H1 (cell line): ENCODE data around the gene G2E3. TPM values are rescaled to one million over a fixed set of nuclear protein-coding genes. Genes with fewer than 3 reads are reported as not detected.

ENCODE experiments used
- CTCF ChIA-PET: fragments of 300-600 bp; sonication (Branson Sonifier 250); formaldehyde crosslinking; loops from one replicate; lab custom pipeline; 2021; ENCODE audit not compliant: partially characterized antibody; lab: Charles Lee
- POLR2A ChIA-PET: fragments of 300-600 bp; sonication (Branson Sonifier 250); formaldehyde crosslinking; loops from one replicate; lab custom pipeline; 2021; ENCODE audit warnings: inconsistent platforms; ENCODE audit not compliant: partially characterized antibody; lab: Charles Lee
- DNase-seq, 2 experiments: peaks; one replicate each; pipeline versions ENCODE4 v3.0.0 to v3.0.0-alpha.2; 2010 to 2022; ENCODE audit warnings: low spot score in 2 of 2, low read depth in 1 of 2, mixed read lengths in 1 of 2
- FAIRE-seq: peaks from 2 replicates; lab custom pipeline; 2011; peaks lifted over from hg19 to GRCh38; lab: Jason Lieb, UNC
- H2AFZ ChIP-seq: 2 replicates; pipeline ENCODE4 v1.8.1; 2012; ENCODE audit warnings: low read length, inconsistent platforms
- H2AK5ac ChIP-seq: 2 replicates; pipeline ENCODE4 v1.6.1; 2013; ENCODE audit warnings: low read depth, low read length
- H2BK120ac ChIP-seq: replicated peaks from 2 replicates; pipeline ENCODE3; 2013; ENCODE audit warnings: low read depth, low read length, inconsistent platforms
- H2BK12ac ChIP-seq: 2 replicates; pipeline ENCODE4 v1.6.1; 2013; ENCODE audit warnings: low read depth, low read length
- H2BK15ac ChIP-seq: 2 replicates; pipeline ENCODE4 v1.6.1; 2013; ENCODE audit warnings: low read length
- H2BK20ac ChIP-seq: 2 replicates; pipeline ENCODE4 v1.6.1; 2013; ENCODE audit warnings: low read length
- H2BK5ac ChIP-seq: 2 replicates; pipeline ENCODE4 v1.6.1; 2013; ENCODE audit warnings: low read depth, low read length
- H3K14ac ChIP-seq: 2 replicates; pipeline ENCODE4 v1.6.1; 2013; ENCODE audit warnings: inconsistent platforms; ENCODE audit not compliant: insufficient read length
- H3K18ac ChIP-seq: 2 replicates; pipeline ENCODE4 v1.6.1; 2013; ENCODE audit warnings: low read length; ENCODE audit errors: extremely low read depth
- H3K23ac ChIP-seq: 2 replicates; pipeline ENCODE4 v1.6.1; 2013; ENCODE audit warnings: inconsistent platforms; ENCODE audit not compliant: insufficient read length
- H3K23me2 ChIP-seq: 2 replicates; pipeline ENCODE4 v1.6.1; 2013; ENCODE audit warnings: low read depth, low read length
- H3K27ac ChIP-seq: 2 replicates; pipeline ENCODE4 v1.6.1; 2011; ENCODE audit warnings: low read depth, low read length, inconsistent platforms
- H3K27me3 ChIP-seq, 4 experiments: replicated peaks in 1 of 4; 1 replicate in 1 of 4; 2 replicates in 3 of 4; pipeline versions ENCODE4 v1.6.1 to v1.8.1; 2011 to 2013; ENCODE audit warnings: low read length in 3 of 4, mild to moderate bottlenecking in 3 of 4, inconsistent platforms in 2 of 4, mixed read lengths in 2 of 4, moderate library complexity in 1 of 4; ENCODE audit not compliant: control insufficient read depth in 3 of 4, insufficient read depth in 3 of 4; ENCODE audit errors: extremely low read depth in 1 of 4
- H3K36me3 ChIP-seq, 4 experiments: 2 replicates each; pipeline versions ENCODE4 v1.6.1 to v1.8.1; 2011 to 2013; ENCODE audit warnings: mild to moderate bottlenecking in 4 of 4, low read length in 3 of 4, moderate library complexity in 2 of 4, control low read depth in 1 of 4, inconsistent platforms in 1 of 4; ENCODE audit not compliant: insufficient read depth in 4 of 4, control insufficient read depth in 2 of 4
- H3K4ac ChIP-seq: replicated peaks from 2 replicates; pipeline ENCODE3; 2013; ENCODE audit warnings: low read length, low read depth, mixed read lengths, inconsistent platforms; ENCODE audit not compliant: insufficient read length
- H3K4me1 ChIP-seq, 4 experiments: replicated peaks in 1 of 4; 1 replicate in 1 of 4; 2 replicates in 3 of 4; pipeline versions ENCODE4 v1.6.1 to v1.8.1; 2011 to 2013; ENCODE audit warnings: low read length in 3 of 4, inconsistent platforms in 2 of 4, mixed read lengths in 1 of 4; ENCODE audit not compliant: insufficient read depth in 4 of 4, control insufficient read depth in 3 of 4
- H3K4me2 ChIP-seq, 2 experiments: 2 replicates each; pipeline versions ENCODE4 v1.6.1 to v1.8.1; 2011 to 2013; ENCODE audit warnings: low read depth in 2 of 2, low read length in 2 of 2, control low read depth in 1 of 2, inconsistent platforms in 1 of 2, mild to moderate bottlenecking in 1 of 2; ENCODE audit not compliant: insufficient read depth in 1 of 2
- H3K4me3 ChIP-seq, 4 experiments: fragments of 200-600, 300-600 bp in 1 of 4; sonication (generic), shearing (Covaris generic), sonication (Bioruptor Twin) in 1 of 4; 2 replicates each; pipeline versions ENCODE4 v1.5.1 to v1.8.1; 2011 to 2016; ENCODE audit warnings: low read length in 4 of 4, low read depth in 3 of 4, control low read depth in 2 of 4, inconsistent platforms in 2 of 4, mild to moderate bottlenecking in 2 of 4, mixed read lengths in 1 of 4, moderate library complexity in 1 of 4; ENCODE audit not compliant: insufficient read depth in 2 of 4; ENCODE audit errors: extremely low read depth in 1 of 4
- H3K56ac ChIP-seq: replicated peaks from 2 replicates; pipeline ENCODE3; 2013; ENCODE audit warnings: low read depth, mild to moderate bottlenecking, mixed read lengths, low read length, inconsistent platforms; ENCODE audit not compliant: insufficient read length
- H3K79me1 ChIP-seq: 2 replicates; pipeline ENCODE4 v1.6.1; 2013; ENCODE audit warnings: low read depth, low read length, control low read depth
- H3K79me2 ChIP-seq, 2 experiments: 2 replicates each; pipeline versions ENCODE4 v1.6.1 to v1.8.1; 2012 to 2013; ENCODE audit warnings: low read length in 2 of 2, mild to moderate bottlenecking in 2 of 2, inconsistent platforms in 1 of 2; ENCODE audit not compliant: insufficient read depth in 2 of 2, control insufficient read depth in 1 of 2
- H3K9ac ChIP-seq, 4 experiments: replicated peaks in 1 of 4; 1 replicate in 1 of 4; 2 replicates in 3 of 4; pipeline versions ENCODE4 v1.6.1 to v1.8.1; 2011 to 2013; ENCODE audit warnings: low read depth in 3 of 4, low read length in 3 of 4, control low read depth in 2 of 4, mild to moderate bottlenecking in 2 of 4, moderate library complexity in 2 of 4, inconsistent platforms in 1 of 4; ENCODE audit errors: extremely low read depth in 1 of 4
- H3K9me3 ChIP-seq, 2 experiments: 2 replicates each; pipeline versions ENCODE4 v1.6.1 to v1.8.1; 2012 to 2013; ENCODE audit warnings: mild to moderate bottlenecking in 2 of 2, moderate library complexity in 2 of 2, control low read depth in 1 of 2, inconsistent platforms in 1 of 2, low read depth in 1 of 2, low read length in 1 of 2, mixed read lengths in 1 of 2; ENCODE audit not compliant: insufficient read depth in 2 of 2
- H4K20me1 ChIP-seq, 2 experiments: replicated peaks in 1 of 2; 2 replicates each; pipeline versions ENCODE3 to v1.8.1; 2011 to 2013; ENCODE audit warnings: inconsistent platforms in 2 of 2, low read length in 2 of 2, mild to moderate bottlenecking in 1 of 2; ENCODE audit not compliant: insufficient read depth in 2 of 2, control insufficient read depth in 1 of 2
- H4K5ac ChIP-seq: 2 replicates; pipeline ENCODE4 v1.6.1; 2013; ENCODE audit warnings: low read length, low read depth, mixed read lengths, inconsistent platforms; ENCODE audit not compliant: insufficient read length
- H4K8ac ChIP-seq: 2 replicates; pipeline ENCODE4 v1.8.0; 2013; ENCODE audit warnings: mild to moderate bottlenecking, moderate library complexity, low read length, inconsistent platforms; ENCODE audit not compliant: insufficient read depth; ENCODE audit errors: extremely low read depth
- H4K91ac ChIP-seq: replicated peaks from 2 replicates; pipeline ENCODE3; 2013; ENCODE audit warnings: low read length, mixed read lengths, inconsistent platforms; ENCODE audit not compliant: insufficient read length
- SAP30 ChIP-seq: fragments of 300-600 bp; sonication (generic); IDR thresholded peaks from 2 replicates; pipeline ENCODE4 v1.7.1; 2012; ENCODE audit warnings: low read length, moderate library complexity, mild to moderate bottlenecking, inconsistent platforms; ENCODE audit not compliant: insufficient read depth, insufficient replicate concordance
- YY1 ChIP-seq: IDR thresholded peaks from 2 replicates; pipeline ENCODE4 v1.6.1; 2011; ENCODE audit warnings: low read depth, mild to moderate bottlenecking, low read length
- WGBS, 2 experiments: shearing (Covaris generic) in 1 of 2; methylation state at CpG; one replicate each; pipeline versions ENCODE4 v1.1.6 to v1.1.7; 2013 to 2015; ENCODE audit warnings: low lambda C conversion rate in 2 of 2, mixed read lengths in 2 of 2, inconsistent platforms in 1 of 2, low coverage in 1 of 2, missing lambda C conversion rate in 1 of 2; ENCODE audit not compliant: insufficient replicate concordance in 2 of 2, insufficient coverage in 1 of 2, insufficient read length in 1 of 2; ENCODE audit errors: extremely low coverage in 1 of 2, missing lambda C conversion rate in 1 of 2; 5-methylcytosine and 5-hydroxymethylcytosine counted together
- polyA plus RNA-seq, 7 experiments: library from polyadenylated mRNA; depleted of rRNA in 3 of 7; stranded (reverse) in 5 of 7; unstranded in 2 of 7; fragments of >200 nt in 5 of 7; fragments of 200-250 nt in 2 of 7; gene quantifications; 1 replicate in 5 of 7; 2 replicates in 1 of 7; 4 replicates in 1 of 7; pipeline versions ENCODE4 v1.2.1 to v1.2.3, GENCODE V29; 2011 to 2013; ENCODE audit warnings: missing spikeins in 2 of 7, mixed read lengths in 2 of 7
- total RNA-seq: library from RNA; stranded (reverse); fragmentation: NEBNext Ultra II Directional; extraction: Animal tissue kit (Norgen Biotek cat#: 25700); gene quantifications from 2 replicates; pipeline ENCODE4 v1.2.1, GENCODE V29; 2021

The G2E3 gene
- total and polyA plus RNA-seq, 2 of the 8 experiments (the other 6 are each of a cell fraction or from before 2014, with no cell fraction given), result 9.2 to 72.0 TPM

GRCh38 chr14:30547388-30548048, 11.4 kb upstream of the G2E3 start:
- no peak overlapping the region for H3K4ac ChIP-seq
- H3K14ac ChIP-seq, result no peak overlapping the region
- H3K27me3 ChIP-seq, result peaks cover 0 to 1% (median 0%) of the 10 kb centered on the region in 4 experiments; a peak in 1 of 7 replicates
- no peak overlapping the region for H3K9ac ChIP-seq
- 95% methylated on average over 25 of the region's 40 CpGs; no CpG with 5 or more reads in 1 of the 2 experiments for WGBS, 2 experiments
- ChIA-PET POLR2A (interaction anchor here (1.1 to 1.4 kb wide), 2 partner anchors 11 kb away, joined by 3 to 6 read pairs; no protein-coding TSS in a partner anchor), CTCF (no interaction called here)
- H4K8ac ChIP-seq, result no peak overlapping the region
- H3K56ac ChIP-seq, result no peak overlapping the region
- no peak for DNase-seq
- H3K18ac ChIP-seq, result no peak overlapping the region
- H3K79me2 ChIP-seq, result no peaks in the 10 kb centered on the region
- H2BK20ac ChIP-seq, result no peak overlapping the region
- H4K91ac ChIP-seq, result no peak overlapping the region
- no peaks in the 10 kb centered on the region for H3K79me1 ChIP-seq
- peaks cover 0 to 8% of the 10 kb centered on the region in 2 experiments; a peak in 1 of 4 replicates for H3K9me3 ChIP-seq
- no peaks in the 10 kb centered on the region for H3K4me1 ChIP-seq
- no peaks in the 10 kb centered on the region for H4K20me1 ChIP-seq
- no peak overlapping the region for H2AK5ac ChIP-seq
- no peak overlapping the region for H3K27ac ChIP-seq
- no peak overlapping the region for H3K4me2 ChIP-seq
- H2BK15ac ChIP-seq, result no peak overlapping the region
- no peak for FAIRE-seq
- no peak overlapping the region for H2BK12ac ChIP-seq
- no peak overlapping the region for H3K4me3 ChIP-seq
- H4K5ac ChIP-seq, result no peak overlapping the region
- H3K23me2 ChIP-seq, result no peaks in the 10 kb centered on the region
- H2BK120ac ChIP-seq, result no peak overlapping the region
- H2AFZ ChIP-seq, result no peak overlapping the region
- TF ChIP-seq YY1, result no peak
- no peak for TF ChIP-seq SAP30
- H3K23ac ChIP-seq, result no peak overlapping the region
- H3K36me3 ChIP-seq, result no peaks in the 10 kb centered on the region
- no peak overlapping the region for H2BK5ac ChIP-seq
